Activated CD4-positive, alpha-beta T cell treated with anti-CD3 and anti-CD28 coated beads, Interleukin-2, amount 50 U/mL, for 24 hours (primary cell): Measurements from ENCODE around the gene MBTPS1.

Experiments
- DNase-seq, 2 donors: peaks; one replicate each; pipeline ENCODE4 v3.0.0-alpha.2; 2020; ENCODE audit warnings: low read depth in 1 of 2, low spot score in 1 of 2

Gene MBTPS1

GRCh38 chr16:84007965-84008364 lies 108.8 kb downstream of the MBTPS1 start:
- no peak for DNase-seq

- DNase-seq = no peak
Measured at GRCh38 chr16:84007520-84007919, 109.2 kb downstream of the MBTPS1 start.

GRCh38 chr16:84005391-84005790 lies 111.4 kb downstream of the MBTPS1 start:
- DNase-seq = no peak

- no peak for DNase-seq
Measured at GRCh38 chr16:84004442-84004841, 112.3 kb downstream of the MBTPS1 start.
